ENCODE measurements around the gene CFL1.
"Not testable (repeated sequence)": the region's sequence is repeated elsewhere in the genome, so short reads cannot be mapped to it uniquely, and the experiment has no call there.

The CFL1 gene

GRCh38 chr11:65843811-65844210 lies 14.2 kb downstream of the CFL1 start:
- no peak for DNase-seq (ENCODE audit: low read depth in 2 of 3, low spot score in 1 of 3)

GRCh38 chr11:65842144-65842543 lies 15.8 kb downstream of the CFL1 start:
- no peak for DNase-seq (ENCODE audit: low read depth in 2 of 3, low spot score in 1 of 3)

- no peak for DNase-seq (ENCODE audit: low read depth in 2 of 3, low spot score in 1 of 3)
Measured at GRCh38 chr11:65834202-65834601, 23.8 kb downstream of the CFL1 start.

- DNase-seq (ENCODE audit: low read depth in 2 of 3, low spot score in 1 of 3), result peak; percentile 92 to 95 (median 95)
Measured at GRCh38 chr11:65833297-65834030, 24.5 kb downstream of the CFL1 start, which contains the start of gene SNX32. SNX32 (plus strand) TSS chr11:65833963; CDS start chr11:65834066, 103 bp downstream.

- DNase-seq (ENCODE audit: low read depth in 2 of 3, low spot score in 1 of 3), result not testable (repeated sequence)
Measured at GRCh38 chr11:65832231-65832630, 25.7 kb downstream of the CFL1 start.

GRCh38 chr11:65829459-65829858 lies 28.5 kb downstream of the CFL1 start:
- no peak for DNase-seq (ENCODE audit: low read depth in 2 of 3, low spot score in 1 of 3)

- no peak for DNase-seq (ENCODE audit: low read depth in 2 of 3, low spot score in 1 of 3)
Measured at GRCh38 chr11:65826984-65827735, 30.8 kb downstream of the CFL1 start.

GRCh38 chr11:65822776-65823528 lies 35.0 kb downstream of the CFL1 start:
- no peak for DNase-seq (ENCODE audit: low read depth in 2 of 3, low spot score in 1 of 3)

GRCh38 chr11:65821107-65821506 lies 36.9 kb downstream of the CFL1 start:
- DNase-seq (ENCODE audit: low read depth in 2 of 3, low spot score in 1 of 3), result no peak

GRCh38 chr11:65817835-65818680 lies 39.9 kb downstream of the CFL1 start:
- peak; percentile 83 to 97 (median 95) for DNase-seq (ENCODE audit: low read depth in 2 of 3, low spot score in 1 of 3)

GRCh38 chr11:65817312-65817834 lies 40.6 kb downstream of the CFL1 start:
- DNase-seq (ENCODE audit: low read depth in 2 of 3, low spot score in 1 of 3), result no peak

GRCh38 chr11:65816696-65817095 lies 41.3 kb downstream of the CFL1 start:
- no peak for DNase-seq (ENCODE audit: low read depth in 2 of 3, low spot score in 1 of 3)

- DNase-seq (ENCODE audit: low read depth in 2 of 3, low spot score in 1 of 3), result no peak
Measured at GRCh38 chr11:65814986-65815565, 42.9 kb downstream of the CFL1 start.

- DNase-seq (ENCODE audit: low read depth in 2 of 3, low spot score in 1 of 3), result no peak
Measured at GRCh38 chr11:65814131-65814985, 43.6 kb downstream of the CFL1 start.

- no peak for DNase-seq (ENCODE audit: low read depth in 2 of 3, low spot score in 1 of 3)
Measured at GRCh38 chr11:65811764-65812475, 46.1 kb downstream of the CFL1 start.

GRCh38 chr11:65810046-65810868 lies 47.7 kb downstream of the CFL1 start:
- DNase-seq (ENCODE audit: low read depth in 2 of 3, low spot score in 1 of 3), result no peak

- no peak for DNase-seq (ENCODE audit: low read depth in 2 of 3, low spot score in 1 of 3)
Measured at GRCh38 chr11:65809496-65809895, 48.5 kb downstream of the CFL1 start.

Measured in stimulated activated CD4-positive, alpha-beta T cell treated with anti-CD3 and anti-CD28 coated beads, Interleukin-12 subunit alpha, Interleukin-12 subunit beta, amount 100 ng/mL, for 48 hours (primary cell).